ENCODE data around the gene OTUB2.

DNA sequence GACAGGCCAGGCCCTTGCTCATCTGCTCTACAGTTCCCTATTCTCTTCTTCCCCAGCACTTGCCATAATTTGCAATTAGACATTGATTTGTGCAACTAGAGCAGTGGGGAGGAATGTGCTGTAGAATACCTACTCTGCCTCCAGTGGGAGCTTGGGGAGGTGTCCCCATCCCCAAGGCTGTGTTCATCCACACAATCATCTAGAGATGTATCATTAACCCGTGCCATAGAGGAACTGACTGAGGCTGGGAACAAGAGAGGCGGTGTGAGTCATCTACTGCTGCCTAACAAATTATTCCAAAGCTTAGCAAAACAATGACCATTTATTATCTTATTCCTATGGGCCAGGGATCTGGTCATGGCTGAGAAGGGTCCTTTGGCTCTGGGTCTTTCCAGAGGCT lies 5.1 kb upstream of the OTUB2 start:
- TF ChIP-seq, protein P1, sequence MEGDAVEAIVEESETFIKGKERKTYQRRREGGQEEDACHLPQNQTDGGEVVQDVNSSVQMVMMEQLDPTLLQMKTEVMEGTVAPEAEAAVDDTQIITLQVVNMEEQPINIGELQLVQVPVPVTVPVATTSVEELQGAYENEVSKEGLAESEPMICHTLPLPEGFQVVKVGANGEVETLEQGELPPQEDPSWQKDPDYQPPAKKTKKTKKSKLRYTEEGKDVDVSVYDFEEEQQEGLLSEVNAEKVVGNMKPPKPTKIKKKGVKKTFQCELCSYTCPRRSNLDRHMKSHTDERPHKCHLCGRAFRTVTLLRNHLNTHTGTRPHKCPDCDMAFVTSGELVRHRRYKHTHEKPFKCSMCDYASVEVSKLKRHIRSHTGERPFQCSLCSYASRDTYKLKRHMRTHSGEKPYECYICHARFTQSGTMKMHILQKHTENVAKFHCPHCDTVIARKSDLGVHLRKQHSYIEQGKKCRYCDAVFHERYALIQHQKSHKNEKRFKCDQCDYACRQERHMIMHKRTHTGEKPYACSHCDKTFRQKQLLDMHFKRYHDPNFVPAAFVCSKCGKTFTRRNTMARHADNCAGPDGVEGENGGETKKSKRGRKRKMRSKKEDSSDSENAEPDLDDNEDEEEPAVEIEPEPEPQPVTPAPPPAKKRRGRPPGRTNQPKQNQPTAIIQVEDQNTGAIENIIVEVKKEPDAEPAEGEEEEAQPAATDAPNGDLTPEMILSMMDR (conservative IDR thresholded peaks at IDR 0.05) = no peak
- TF ChIP-seq ZFX (IDR thresholded peaks at IDR 0.05) = no peak

Measured in C4-2B (cell line).